ENCODE data around the gene WRNIP1. TPM values are rescaled to one million over a fixed set of nuclear protein-coding genes. Genes with fewer than 3 reads are reported as not detected.

Gene WRNIP1
- total and polyA plus RNA-seq, 11 donors: 32.1 to 64.1 (median 34.7) TPM

GRCh38 chr6:2750832-2751231 lies 14.4 kb upstream of the WRNIP1 start, which contains the start of gene MYLK4:
MYLK4 (minus strand) TSS chr6:2750922; CDS start chr6:2749294, 1,628 bp downstream.
- ATAC-seq: no peak
- Histone ChIP-seq H3K27ac (peak within 1 kb of the TSS in 1 of 12 donors; percentile 11), H3K4me1 (peaks cover 0 to 15% (median 11%) of the 10 kb centered on the region in 12 donors), H3K4me3 (peak within 1 kb of the TSS in 8 of 12 donors; percentile 2 to 41 (median 20)), H3K27me3 (no peaks in the 10 kb centered on the region), H3K9me3 (no peaks in the 10 kb centered on the region), H3K36me3 (no peaks in the 10 kb centered on the region)
- intact Hi-C loops (cut with DNase I): loop anchor here in 4 of 10 donors (5.0 to 10.0 kb wide), 2 partner anchors 1154 to 1156 kb away; no protein-coding TSS in a partner anchor
- no peak for DNase-seq
- 86 to 90% (median 87%) methylated on average over 7 of the region's 7 CpGs for WGBS, 4 donors
- TF ChIP-seq, protein P1, sequence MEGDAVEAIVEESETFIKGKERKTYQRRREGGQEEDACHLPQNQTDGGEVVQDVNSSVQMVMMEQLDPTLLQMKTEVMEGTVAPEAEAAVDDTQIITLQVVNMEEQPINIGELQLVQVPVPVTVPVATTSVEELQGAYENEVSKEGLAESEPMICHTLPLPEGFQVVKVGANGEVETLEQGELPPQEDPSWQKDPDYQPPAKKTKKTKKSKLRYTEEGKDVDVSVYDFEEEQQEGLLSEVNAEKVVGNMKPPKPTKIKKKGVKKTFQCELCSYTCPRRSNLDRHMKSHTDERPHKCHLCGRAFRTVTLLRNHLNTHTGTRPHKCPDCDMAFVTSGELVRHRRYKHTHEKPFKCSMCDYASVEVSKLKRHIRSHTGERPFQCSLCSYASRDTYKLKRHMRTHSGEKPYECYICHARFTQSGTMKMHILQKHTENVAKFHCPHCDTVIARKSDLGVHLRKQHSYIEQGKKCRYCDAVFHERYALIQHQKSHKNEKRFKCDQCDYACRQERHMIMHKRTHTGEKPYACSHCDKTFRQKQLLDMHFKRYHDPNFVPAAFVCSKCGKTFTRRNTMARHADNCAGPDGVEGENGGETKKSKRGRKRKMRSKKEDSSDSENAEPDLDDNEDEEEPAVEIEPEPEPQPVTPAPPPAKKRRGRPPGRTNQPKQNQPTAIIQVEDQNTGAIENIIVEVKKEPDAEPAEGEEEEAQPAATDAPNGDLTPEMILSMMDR (IDR thresholded peaks at IDR 0.05): no peak
- no peak for TF ChIP-seq POLR2A (IDR thresholded peaks at IDR 0.05)

DNA sequence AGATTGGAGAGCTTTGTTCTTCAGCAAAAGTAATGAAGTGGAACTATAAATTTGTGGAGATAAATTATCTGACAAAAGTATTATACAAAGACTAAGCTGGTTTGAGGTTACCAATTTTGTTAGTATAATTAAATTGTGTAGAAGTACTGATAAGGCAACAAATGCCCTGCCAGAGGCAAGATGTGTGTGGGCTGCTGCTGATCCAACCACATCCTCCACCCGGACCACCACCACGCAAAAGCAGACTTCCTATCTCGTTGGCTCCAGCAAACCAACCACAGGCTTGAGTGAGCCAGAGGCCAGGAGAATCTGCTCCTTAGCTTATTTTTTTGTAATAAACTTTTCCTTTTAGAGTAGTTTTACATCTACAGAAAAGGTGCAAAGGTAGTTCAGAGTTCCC lies 13.3 kb upstream of the WRNIP1 start:
- ATAC-seq: no peak
- TF ChIP-seq POLR2A (IDR thresholded peaks at IDR 0.05): no peak
- TF ChIP-seq, protein P1 (IDR thresholded peaks at IDR 0.05): no peak
- DNase-seq: no peak
- H3K9me3 ChIP-seq: no peaks in the 10 kb centered on the region
- H3K27me3 ChIP-seq: no peaks in the 10 kb centered on the region
- intact Hi-C loops (cut with DNase I): loop anchor here in 4 of 10 donors (5.0 to 10.0 kb wide), 2 partner anchors 1155 to 1157 kb away; no protein-coding TSS in a partner anchor
- peaks cover 0 to 16% (median 11%) of the 10 kb centered on the region in 12 donors for H3K4me1 ChIP-seq
- H3K4me3 ChIP-seq: no peak overlapping the region
- H3K27ac ChIP-seq: no peak overlapping the region
- WGBS, 4 donors: 69 to 89% (median 80%) methylated on average over 3 of the region's 3 CpGs
- no peaks in the 10 kb centered on the region for H3K36me3 ChIP-seq

- H3K27me3 ChIP-seq: no peaks in the 10 kb centered on the region
- peaks cover 0 to 16% (median 11%) of the 10 kb centered on the region in 12 donors for H3K4me1 ChIP-seq
- no peak overlapping the region for H3K4me3 ChIP-seq
- H3K36me3 ChIP-seq: no peaks in the 10 kb centered on the region
- intact Hi-C loops (cut with DNase I): loop anchor here in 4 of 10 donors (5.0 to 10.0 kb wide), 2 partner anchors 1155 to 1158 kb away; no protein-coding TSS in a partner anchor
- ATAC-seq (no peak), DNase-seq (no peak)
- TF ChIP-seq POLR2A (IDR thresholded peaks at IDR 0.05): no peak
- TF ChIP-seq, protein P1 (IDR thresholded peaks at IDR 0.05): no peak
- no peaks in the 10 kb centered on the region for H3K9me3 ChIP-seq
- H3K27ac ChIP-seq: no peak overlapping the region
- WGBS, 4 donors: 65 to 68% (median 67%) methylated on average over 5 of the region's 5 CpGs
Measured at GRCh38 chr6:2752477-2753109, 12.6 kb upstream of the WRNIP1 start.

- Histone ChIP-seq H3K9me3 (no peaks in the 10 kb centered on the region), H3K27me3 (no peaks in the 10 kb centered on the region), H3K27ac (no peak overlapping the region), H3K36me3 (no peaks in the 10 kb centered on the region), H3K4me3 (no peak overlapping the region), H3K4me1 (peaks cover 0 to 16% (median 11%) of the 10 kb centered on the region in 12 donors)
- intact Hi-C loops (cut with DNase I): loop anchor here in 4 of 10 donors (5.0 to 10.0 kb wide), 2 partner anchors 1156 to 1158 kb away; no protein-coding TSS in a partner anchor
- no peak for ATAC-seq
- no peak for DNase-seq
- WGBS, 4 donors: 73 to 78% (median 75%) methylated on average over 7 of the region's 7 CpGs
- no peak for TF ChIP-seq POLR2A (IDR thresholded peaks at IDR 0.05)
- TF ChIP-seq, protein P1 (IDR thresholded peaks at IDR 0.05): no peak
Measured at GRCh38 chr6:2753110-2753489, 12.1 kb upstream of the WRNIP1 start.
